ENCODE measurements around the gene COG6.

- no peak for TF ChIP-seq CTCF (conservative IDR thresholded peaks at IDR 0.05; ENCODE audit: low read length)
- TF ChIP-seq EZH2phosphoT487 (IDR thresholded peaks at IDR 0.05; ENCODE audit: borderline replicate concordance) = no peak
These were observed 47.6 kb upstream of the COG6 start for GRCh38 chr13:39607876-39608275.

All from Loucy (cell line).